ENCODE results near the gene KIR2DL3.

The KIR2DL3 gene

GRCh38 chr19:54792814-54793213, 54.5 kb downstream of the KIR2DL3 start:
- no peak for DNase-seq (ENCODE audit: low spot score)

GRCh38 chr19:54795758-54796157, 57.4 kb downstream of the KIR2DL3 start:
- DNase-seq (ENCODE audit: low spot score) = no peak
